ENCODE data around the gene GABRE.
A peak's percentile ranks its signal among the peaks of the same experiment; 100 is the strongest.

Gene GABRE

GRCh38 chrX:151974336-151975227, at the start of gene GABRE:
TSS of gene GABRE (minus strand) at chrX:151974676. CDS start at chrX:151974625, 51 bp downstream.
- peak; percentile 62 for DNase-seq (ENCODE audit: low read depth)

GRCh38 chrX:152020888-152021287, 46.4 kb upstream of the GABRE start:
- DNase-seq (ENCODE audit: low read depth), result no peak

- DNase-seq (ENCODE audit: low read depth), result no peak
Observed at GRCh38 chrX:151999813-152000212, 25.3 kb upstream of the GABRE start.

GRCh38 chrX:151997539-151997938, 23.1 kb upstream of the GABRE start:
- DNase-seq (ENCODE audit: low read depth), result no peak

- DNase-seq (ENCODE audit: low read depth), result no peak
Observed at GRCh38 chrX:151996347-151996746, 21.9 kb upstream of the GABRE start.

GRCh38 chrX:151994476-151994875, 20.0 kb upstream of the GABRE start:
- no peak for DNase-seq (ENCODE audit: low read depth)

- DNase-seq (ENCODE audit: low read depth), result no peak
Observed at GRCh38 chrX:151988706-151989299, 14.3 kb upstream of the GABRE start.

GRCh38 chrX:151987108-151987507, 12.6 kb upstream of the GABRE start:
- no peak for DNase-seq (ENCODE audit: low read depth)

- peak; percentile 65 for DNase-seq (ENCODE audit: low read depth)
Observed at GRCh38 chrX:151985955-151986354, 11.5 kb upstream of the GABRE start.

GRCh38 chrX:151985531-151985930, 11.1 kb upstream of the GABRE start:
- no peak for DNase-seq (ENCODE audit: low read depth)

GRCh38 chrX:151984902-151985301, 10.4 kb upstream of the GABRE start:
- no peak for DNase-seq (ENCODE audit: low read depth)

GRCh38 chrX:151984328-151984727, 9.9 kb upstream of the GABRE start:
- DNase-seq (ENCODE audit: low read depth), result peak; percentile 83

- DNase-seq (ENCODE audit: low read depth), result no peak
Observed at GRCh38 chrX:151983186-151983585, 8.7 kb upstream of the GABRE start.

- DNase-seq (ENCODE audit: low read depth), result peak; percentile 74
Observed at GRCh38 chrX:151982222-151982621, 7.7 kb upstream of the GABRE start.

- peak; percentile 74 for DNase-seq (ENCODE audit: low read depth)
Observed at GRCh38 chrX:151981129-151981528, 6.7 kb upstream of the GABRE start.

GRCh38 chrX:151977923-151978322, 3.4 kb upstream of the GABRE start:
- no peak for DNase-seq (ENCODE audit: low read depth)

GRCh38 chrX:151977009-151977408, 2.5 kb upstream of the GABRE start:
- no peak for DNase-seq (ENCODE audit: low read depth)

GRCh38 chrX:151975736-151976275, 1.3 kb upstream of the GABRE start:
- DNase-seq (ENCODE audit: low read depth), result no peak

GRCh38 chrX:151975228-151975593, 735 bp upstream of the GABRE start:
- no peak for DNase-seq (ENCODE audit: low read depth)

GRCh38 chrX:151973851-151974335, 583 bp downstream of the GABRE start:
- peak; percentile 41 for DNase-seq (ENCODE audit: low read depth)

- no peak for DNase-seq (ENCODE audit: low read depth)
Observed at GRCh38 chrX:151973060-151973661, 1.3 kb downstream of the GABRE start.

- peak; percentile 91 for DNase-seq (ENCODE audit: low read depth)
Observed at GRCh38 chrX:151970661-151971060, 3.8 kb downstream of the GABRE start.

- no peak for DNase-seq (ENCODE audit: low read depth)
Observed at GRCh38 chrX:151970027-151970426, 4.4 kb downstream of the GABRE start.

Measured in ELR (cell line).